Measurements from ENCODE around the gene OR6N2.

OR6N2 gene

GRCh38 chr1:158781104-158781503 is at the start of gene OR6N2:
Gene OR6N2, minus strand, starts transcription at chr1:158781204. Its CDS starts 3,569 bp downstream, at chr1:158777635.
- no peak for TF ChIP-seq CTCF (IDR thresholded peaks at IDR 0.05; ENCODE audit: low read depth, low read length, missing control alignments)
- in situ Hi-C loops (cut with HindIII; ENCODE audit: low sequenced_read_pairs), result no loop called here
- no peak for DNase-seq (ENCODE audit: low read depth)
- H3K4me3 ChIP-seq (ENCODE audit: low read depth, low read length), result no peak within 1 kb of the TSS

- DNase-seq (ENCODE audit: low read depth), result no peak
- H3K4me3 ChIP-seq (ENCODE audit: low read depth, low read length), result no peak overlapping the region
- in situ Hi-C loops (cut with HindIII; ENCODE audit: low sequenced_read_pairs), result no loop called here
- no peak for TF ChIP-seq CTCF (IDR thresholded peaks at IDR 0.05; ENCODE audit: low read depth, low read length, missing control alignments)
Observed at GRCh38 chr1:158830074-158830677, 49.2 kb upstream of the OR6N2 start.

- in situ Hi-C loops (cut with HindIII; ENCODE audit: low sequenced_read_pairs), result no loop called here
- no peak overlapping the region for H3K4me3 ChIP-seq (ENCODE audit: low read depth, low read length)
- DNase-seq (ENCODE audit: low read depth), result no peak
- no peak for TF ChIP-seq CTCF (IDR thresholded peaks at IDR 0.05; ENCODE audit: low read depth, low read length, missing control alignments)
Observed at GRCh38 chr1:158821723-158822122, 40.7 kb upstream of the OR6N2 start.

GRCh38 chr1:158819461-158820443 is 38.7 kb upstream of the OR6N2 start:
- TF ChIP-seq CTCF (IDR thresholded peaks at IDR 0.05; ENCODE audit: low read depth, low read length, missing control alignments), result no peak
- no peak for DNase-seq (ENCODE audit: low read depth)
- in situ Hi-C loops (cut with HindIII; ENCODE audit: low sequenced_read_pairs), result no loop called here
- no peak overlapping the region for H3K4me3 ChIP-seq (ENCODE audit: low read depth, low read length)

- no peak for TF ChIP-seq CTCF (IDR thresholded peaks at IDR 0.05; ENCODE audit: low read depth, low read length, missing control alignments)
- DNase-seq (ENCODE audit: low read depth), result no peak
- H3K4me3 ChIP-seq (ENCODE audit: low read depth, low read length), result no peak overlapping the region
- in situ Hi-C loops (cut with HindIII; ENCODE audit: low sequenced_read_pairs), result no loop called here
Observed at GRCh38 chr1:158818975-158819431, 38.0 kb upstream of the OR6N2 start.

- no peak for TF ChIP-seq CTCF (IDR thresholded peaks at IDR 0.05; ENCODE audit: low read depth, low read length, missing control alignments)
- H3K4me3 ChIP-seq (ENCODE audit: low read depth, low read length), result no peak overlapping the region
- no peak for DNase-seq (ENCODE audit: low read depth)
- in situ Hi-C loops (cut with HindIII; ENCODE audit: low sequenced_read_pairs), result no loop called here
Observed at GRCh38 chr1:158818560-158818959, 37.6 kb upstream of the OR6N2 start.

Measured in astrocyte of the cerebellum (primary cell).